Spleen (tissue), 7 donors: Measurements from ENCODE around the gene INPP4B.

ENCODE experiments used
- POLR2A ChIP-seq, 3 donors: fragments of 450-650 bp; IDR thresholded peaks; one replicate each; pipeline ENCODE4 v1.5.1; 2017; ENCODE audit warnings: antibody characterized with exemption in 3 of 3, mild to moderate bottlenecking in 1 of 3
- POLR2AphosphoS5 ChIP-seq, 3 donors: sonication (generic); formaldehyde crosslinking; IDR thresholded peaks; one replicate each; pipeline ENCODE4 v1.5.1; 2017; ENCODE audit warnings: antibody characterized with exemption in 3 of 3
- TF ChIP-seq, protein P1 (sequence below), 11 experiments: fragments of 200-600 bp in 7 of 11; fragments of 450-650 bp in 4 of 11; sonication (generic) in 4 of 11; IDR thresholded peaks in 8 of 11; conservative IDR thresholded peaks in 3 of 11; 1 replicate in 7 of 11; 2 replicates in 4 of 11; pipeline versions ENCODE4 v1.4.0 to v1.8.0; 2016 to 2021; ENCODE audit warnings: antibody characterized with exemption in 11 of 11, inconsistent platforms in 4 of 11, mild to moderate bottlenecking in 1 of 11
- donor health status: DM: no; HTN: no; CAD: no; lungs with moderate emphysema.
- donor health status: DM: no; HTN: no; CAD: no.
- donor health status: DM: no; HTN: no; CAD: no.

DNA sequence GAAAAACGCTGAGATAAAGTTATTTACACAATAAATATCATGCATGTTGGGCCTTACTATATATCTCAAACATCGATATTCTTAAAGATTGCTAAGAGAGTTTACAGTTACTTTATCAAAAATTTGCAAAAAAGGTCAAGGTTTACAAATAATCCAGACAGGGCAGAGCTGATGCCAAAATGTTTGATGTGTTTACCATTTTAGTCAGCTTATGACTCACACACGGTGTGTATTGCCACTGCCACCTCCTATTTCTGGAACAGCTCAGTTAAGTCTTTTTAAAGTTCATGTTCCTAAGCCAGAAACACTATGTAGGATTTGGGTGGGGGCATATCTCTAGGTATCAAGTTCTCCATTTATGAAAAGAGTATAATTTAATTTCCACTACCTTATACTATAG lies 580.6 kb downstream of the INPP4B start:
- TF ChIP-seq, protein P1, sequence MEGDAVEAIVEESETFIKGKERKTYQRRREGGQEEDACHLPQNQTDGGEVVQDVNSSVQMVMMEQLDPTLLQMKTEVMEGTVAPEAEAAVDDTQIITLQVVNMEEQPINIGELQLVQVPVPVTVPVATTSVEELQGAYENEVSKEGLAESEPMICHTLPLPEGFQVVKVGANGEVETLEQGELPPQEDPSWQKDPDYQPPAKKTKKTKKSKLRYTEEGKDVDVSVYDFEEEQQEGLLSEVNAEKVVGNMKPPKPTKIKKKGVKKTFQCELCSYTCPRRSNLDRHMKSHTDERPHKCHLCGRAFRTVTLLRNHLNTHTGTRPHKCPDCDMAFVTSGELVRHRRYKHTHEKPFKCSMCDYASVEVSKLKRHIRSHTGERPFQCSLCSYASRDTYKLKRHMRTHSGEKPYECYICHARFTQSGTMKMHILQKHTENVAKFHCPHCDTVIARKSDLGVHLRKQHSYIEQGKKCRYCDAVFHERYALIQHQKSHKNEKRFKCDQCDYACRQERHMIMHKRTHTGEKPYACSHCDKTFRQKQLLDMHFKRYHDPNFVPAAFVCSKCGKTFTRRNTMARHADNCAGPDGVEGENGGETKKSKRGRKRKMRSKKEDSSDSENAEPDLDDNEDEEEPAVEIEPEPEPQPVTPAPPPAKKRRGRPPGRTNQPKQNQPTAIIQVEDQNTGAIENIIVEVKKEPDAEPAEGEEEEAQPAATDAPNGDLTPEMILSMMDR (IDR thresholded peaks at IDR 0.05 in 8 of 11, conservative IDR thresholded peaks at IDR 0.05 in 3 of 11): no peak
- TF ChIP-seq POLR2A (IDR thresholded peaks at IDR 0.05) (no peak), POLR2AphosphoS5 (IDR thresholded peaks at IDR 0.05) (no peak)
